ENCODE data around the gene TMEM223. TPM values are rescaled to one million over a fixed set of nuclear protein-coding genes. Genes with fewer than 3 reads are reported as not detected.
"Not testable (repeated sequence)": the region's sequence is repeated elsewhere in the genome, so short reads cannot be mapped to it uniquely, and the experiment has no call there.

Gene TMEM223
- total RNA-seq (2021; fragmentation: NEBNext Ultra II Directional; extraction: Animal tissue kit (Norgen Biotek cat#: 25700)): 10 to 100 TPM; 12.8 to 15.0 (median 13.6) TPM
- long read RNA-seq, transcript TMEM223-201 (2 exons, 1,288 nt): major isoform, 13 of 16 reads
- long read RNA-seq, partial matches to known transcripts: 0 of 16 reads
- long read RNA-seq, other reads (novel, unspliced or antisense): 1 of 16 reads

- Mint-ChIP-seq H3K4me1 (ENCODE audit: low read depth) (peaks cover 63% of the 10 kb centered on the region), H3K9me3 (no peaks in the 10 kb centered on the region), H3K36me3 (ENCODE audit: low read depth) (peaks cover 43% of the 10 kb centered on the region), H3K27me3 (ENCODE audit: insufficient read depth) (peaks cover 4% of the 10 kb centered on the region; the same call in 1 of the 2 replicates), H3K27ac (peak within 1 kb of the TSS; percentile 90), H3K4me3 (peak within 1 kb of the TSS; percentile 93)
- TF ChIP-seq CTCF (IDR thresholded peaks at IDR 0.05): peak; percentile 63
- peak; percentile 71 for DNase-seq
Measured at GRCh38 chr11:62791501-62792201, at the start of gene TMEM223. Gene TMEM223 (minus strand): TSS chr11:62792006. CDS start chr11:62791994, 12 bp downstream.

- Mint-ChIP-seq H3K27me3 (ENCODE audit: insufficient read depth) (peaks cover 10% of the 10 kb centered on the region), H3K4me1 (ENCODE audit: low read depth) (peaks cover 29% of the 10 kb centered on the region), H3K36me3 (ENCODE audit: low read depth) (peaks cover 14% of the 10 kb centered on the region)
- not testable (repeated sequence) for H3K4me3 Mint-ChIP-seq, H3K9me3 Mint-ChIP-seq, H3K27ac Mint-ChIP-seq
- peak; percentile 99 for DNase-seq
Measured at GRCh38 chr11:62840721-62841360, 49.0 kb upstream of the TMEM223 start.

- Mint-ChIP-seq H3K27me3 (ENCODE audit: insufficient read depth) (peaks cover 10% of the 10 kb centered on the region), H3K4me1 (ENCODE audit: low read depth) (peaks cover 35% of the 10 kb centered on the region), H3K4me3 (no peak within 1 kb of the TSS), H3K27ac (no peak within 1 kb of the TSS), H3K36me3 (ENCODE audit: low read depth) (peaks cover 21% of the 10 kb centered on the region), H3K9me3 (no peaks in the 10 kb centered on the region)
- 0 out of 2 replicates have a peak, but pooled peaks have one; percentile 9 for TF ChIP-seq CTCF (IDR thresholded peaks at IDR 0.05)
- DNase-seq: peak; percentile 90
Measured at GRCh38 chr11:62839050-62839945, 47.5 kb upstream of the TMEM223 start, which contains the start of gene WDR74. Gene WDR74 (minus strand): TSS chr11:62839590. CDS start chr11:62839570, 20 bp downstream.

- no peak overlapping the region for H3K27ac Mint-ChIP-seq
- no peaks in the 10 kb centered on the region for H3K9me3 Mint-ChIP-seq
- TF ChIP-seq CTCF (IDR thresholded peaks at IDR 0.05): no peak
- H3K4me1 Mint-ChIP-seq (ENCODE audit: low read depth): peaks cover 47% of the 10 kb centered on the region
- no peak overlapping the region for H3K4me3 Mint-ChIP-seq
- H3K27me3 Mint-ChIP-seq (ENCODE audit: insufficient read depth): peaks cover 17% of the 10 kb centered on the region
- DNase-seq: no peak
- peaks cover 32% of the 10 kb centered on the region for H3K36me3 Mint-ChIP-seq (ENCODE audit: low read depth)
Measured at GRCh38 chr11:62835336-62835735, 43.5 kb upstream of the TMEM223 start.

- H3K27me3 Mint-ChIP-seq (ENCODE audit: insufficient read depth): peaks cover 9% of the 10 kb centered on the region
- H3K4me3 Mint-ChIP-seq: peak within 1 kb of the TSS; percentile 95
- no peak for TF ChIP-seq CTCF (IDR thresholded peaks at IDR 0.05)
- H3K27ac Mint-ChIP-seq: peak within 1 kb of the TSS; percentile 99
- peaks cover 27% of the 10 kb centered on the region for H3K36me3 Mint-ChIP-seq (ENCODE audit: low read depth)
- H3K4me1 Mint-ChIP-seq (ENCODE audit: low read depth): peaks cover 39% of the 10 kb centered on the region
- DNase-seq: no peak
- no peaks in the 10 kb centered on the region for H3K9me3 Mint-ChIP-seq
Measured at GRCh38 chr11:62832336-62833234, 40.8 kb upstream of the TMEM223 start, which contains the start of gene TEX54. Gene TEX54 (minus strand): TSS chr11:62832841.
